ENCODE data around the gene SRGN.
"Not testable (repeated sequence)": the region's sequence is repeated elsewhere in the genome, so short reads cannot be mapped to it uniquely, and the experiment has no call there.

SRGN gene

GRCh38 chr10:69141304-69141703 lies 53.4 kb downstream of the SRGN start:
- DNase-seq (ENCODE audit: low spot score): no peak

GRCh38 chr10:69142074-69142473 lies 54.2 kb downstream of the SRGN start:
- not testable (repeated sequence) for DNase-seq (ENCODE audit: low spot score)

DNA sequence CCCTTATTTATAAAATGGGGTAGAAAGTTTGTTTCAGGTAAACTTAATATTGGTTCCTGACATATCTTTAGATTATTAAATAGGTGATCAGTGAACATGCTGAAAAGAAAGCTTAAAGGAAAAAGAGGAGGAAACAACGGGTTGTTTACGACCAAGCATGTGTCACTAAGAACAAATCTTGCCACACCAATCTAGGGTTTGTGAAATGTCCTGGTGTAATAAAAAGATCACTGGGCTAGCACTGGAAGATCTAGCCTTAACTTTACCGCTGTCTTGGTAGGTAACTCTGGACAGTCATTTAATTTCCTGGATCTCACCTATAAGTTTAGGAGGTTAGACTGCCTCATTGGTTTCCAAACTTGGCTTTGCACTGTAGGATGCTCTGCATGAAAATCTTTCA lies 55.1 kb downstream of the SRGN start:
- no peak for DNase-seq (ENCODE audit: low spot score)

GRCh38 chr10:69145329-69145728 lies 57.4 kb downstream of the SRGN start:
- DNase-seq (ENCODE audit: low spot score): no peak

- no peak for DNase-seq (ENCODE audit: low spot score)
Measured at GRCh38 chr10:69145864-69146263, 58.0 kb downstream of the SRGN start.

DNA sequence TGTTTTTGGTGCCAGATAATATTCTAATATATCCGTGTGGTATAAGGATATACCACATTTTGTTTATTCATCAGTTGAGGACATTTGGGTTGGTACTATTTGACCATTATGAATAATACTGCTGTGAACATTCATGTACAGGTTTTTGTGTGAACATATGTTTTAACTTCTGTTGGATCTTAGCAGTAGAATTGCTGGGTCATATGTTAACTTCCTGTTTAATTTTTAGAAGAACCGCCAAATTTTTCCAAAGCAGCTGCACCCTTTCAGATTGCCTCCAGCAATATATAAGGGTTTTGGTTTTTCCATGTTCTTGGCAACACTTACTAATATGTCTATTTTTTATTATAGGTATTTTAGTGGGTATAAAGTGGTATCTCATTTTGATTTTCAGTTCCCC lies 58.9 kb downstream of the SRGN start:
- DNase-seq (ENCODE audit: low spot score): no peak

DNA sequence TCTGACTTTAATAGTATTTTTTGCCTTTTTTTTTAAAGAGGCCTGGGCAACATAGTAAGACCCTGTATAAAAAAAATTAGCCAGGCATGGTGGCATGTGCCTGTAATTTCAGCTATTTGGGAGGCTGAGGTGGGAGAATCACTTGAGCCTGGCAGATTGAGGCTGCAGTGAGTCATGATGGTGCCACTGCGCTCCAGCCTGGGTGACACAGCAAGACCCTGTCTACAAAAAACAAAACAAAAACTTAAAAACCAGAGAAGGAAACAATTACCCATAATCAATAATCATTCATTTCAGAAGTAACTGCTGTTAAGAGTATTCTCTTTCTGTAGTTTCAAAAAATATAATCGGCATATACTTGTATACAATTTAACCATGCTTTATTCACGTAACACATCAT lies 64.1 kb downstream of the SRGN start:
- no peak for DNase-seq (ENCODE audit: low spot score)

DNA sequence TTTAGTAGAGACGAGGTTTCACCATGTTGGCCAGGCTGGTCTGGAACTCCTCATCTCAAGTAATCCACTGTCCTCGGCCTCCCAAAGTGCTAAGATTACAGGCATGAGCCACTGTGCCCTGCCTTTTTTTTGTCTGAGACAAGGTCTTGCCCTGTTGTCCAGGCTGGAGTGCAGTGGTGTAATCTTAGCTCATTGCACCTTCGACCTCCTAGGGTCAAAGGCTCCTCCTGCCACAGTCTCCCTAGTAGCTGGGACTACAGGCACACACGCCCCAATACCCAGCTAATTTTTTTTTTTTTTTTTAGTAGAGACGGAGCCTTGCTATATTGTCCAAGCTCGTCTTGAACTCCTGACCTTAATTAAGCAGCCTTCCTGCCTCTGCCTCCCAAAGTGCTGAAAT lies 65.3 kb downstream of the SRGN start:
- no peak for DNase-seq (ENCODE audit: low spot score)
